ENCODE data around the gene SPATA16.

DNA sequence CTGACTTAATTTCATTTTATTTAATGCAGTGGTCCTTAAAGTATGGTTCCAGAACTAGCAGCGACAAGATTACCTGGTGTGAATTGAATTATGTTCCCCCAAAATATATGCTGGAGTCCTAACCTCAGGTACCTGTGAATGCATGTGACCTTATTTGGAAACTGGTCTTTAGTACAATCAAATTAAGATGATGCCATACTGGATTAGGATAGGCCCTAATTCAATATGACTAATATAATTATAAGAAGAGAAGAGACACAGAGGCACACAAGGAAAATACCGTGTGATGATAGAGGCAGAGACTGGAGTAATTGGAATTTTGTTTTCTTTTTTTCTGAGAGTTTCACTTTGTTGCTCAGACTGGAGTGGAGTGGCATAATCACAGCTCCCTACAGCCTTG is 12.6 kb upstream of the SPATA16 start:
- TF ChIP-seq, protein P1, sequence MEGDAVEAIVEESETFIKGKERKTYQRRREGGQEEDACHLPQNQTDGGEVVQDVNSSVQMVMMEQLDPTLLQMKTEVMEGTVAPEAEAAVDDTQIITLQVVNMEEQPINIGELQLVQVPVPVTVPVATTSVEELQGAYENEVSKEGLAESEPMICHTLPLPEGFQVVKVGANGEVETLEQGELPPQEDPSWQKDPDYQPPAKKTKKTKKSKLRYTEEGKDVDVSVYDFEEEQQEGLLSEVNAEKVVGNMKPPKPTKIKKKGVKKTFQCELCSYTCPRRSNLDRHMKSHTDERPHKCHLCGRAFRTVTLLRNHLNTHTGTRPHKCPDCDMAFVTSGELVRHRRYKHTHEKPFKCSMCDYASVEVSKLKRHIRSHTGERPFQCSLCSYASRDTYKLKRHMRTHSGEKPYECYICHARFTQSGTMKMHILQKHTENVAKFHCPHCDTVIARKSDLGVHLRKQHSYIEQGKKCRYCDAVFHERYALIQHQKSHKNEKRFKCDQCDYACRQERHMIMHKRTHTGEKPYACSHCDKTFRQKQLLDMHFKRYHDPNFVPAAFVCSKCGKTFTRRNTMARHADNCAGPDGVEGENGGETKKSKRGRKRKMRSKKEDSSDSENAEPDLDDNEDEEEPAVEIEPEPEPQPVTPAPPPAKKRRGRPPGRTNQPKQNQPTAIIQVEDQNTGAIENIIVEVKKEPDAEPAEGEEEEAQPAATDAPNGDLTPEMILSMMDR (IDR thresholded peaks at IDR 0.05; ENCODE audit: borderline replicate concordance, extremely low read depth, low read length, poor library complexity, severe bottlenecking), result no peak
- no peak for TF ChIP-seq EZH2 (IDR thresholded peaks at IDR 0.05; ENCODE audit: borderline replicate concordance, low read depth, low read length, severe bottlenecking)
